Left hindlimb (tissue), 1 donor: Measurements from ENCODE around the gene METTL27.
"Not testable (repeated sequence)": the region's sequence is repeated elsewhere in the genome, so short reads cannot be mapped to it uniquely, and the experiment has no call there.

Source experiments
- DNase-seq: peaks from one replicate; pipeline ENCODE4 v3.0.0-alpha.2; 2018

The METTL27 gene, protein sequence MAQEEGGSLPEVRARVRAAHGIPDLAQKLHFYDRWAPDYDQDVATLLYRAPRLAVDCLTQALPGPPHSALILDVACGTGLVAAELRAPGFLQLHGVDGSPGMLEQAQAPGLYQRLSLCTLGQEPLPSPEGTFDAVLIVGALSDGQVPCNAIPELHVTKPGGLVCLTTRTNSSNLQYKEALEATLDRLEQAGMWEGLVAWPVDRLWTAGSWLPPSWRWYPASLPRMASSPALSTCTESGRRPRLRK

DNA sequence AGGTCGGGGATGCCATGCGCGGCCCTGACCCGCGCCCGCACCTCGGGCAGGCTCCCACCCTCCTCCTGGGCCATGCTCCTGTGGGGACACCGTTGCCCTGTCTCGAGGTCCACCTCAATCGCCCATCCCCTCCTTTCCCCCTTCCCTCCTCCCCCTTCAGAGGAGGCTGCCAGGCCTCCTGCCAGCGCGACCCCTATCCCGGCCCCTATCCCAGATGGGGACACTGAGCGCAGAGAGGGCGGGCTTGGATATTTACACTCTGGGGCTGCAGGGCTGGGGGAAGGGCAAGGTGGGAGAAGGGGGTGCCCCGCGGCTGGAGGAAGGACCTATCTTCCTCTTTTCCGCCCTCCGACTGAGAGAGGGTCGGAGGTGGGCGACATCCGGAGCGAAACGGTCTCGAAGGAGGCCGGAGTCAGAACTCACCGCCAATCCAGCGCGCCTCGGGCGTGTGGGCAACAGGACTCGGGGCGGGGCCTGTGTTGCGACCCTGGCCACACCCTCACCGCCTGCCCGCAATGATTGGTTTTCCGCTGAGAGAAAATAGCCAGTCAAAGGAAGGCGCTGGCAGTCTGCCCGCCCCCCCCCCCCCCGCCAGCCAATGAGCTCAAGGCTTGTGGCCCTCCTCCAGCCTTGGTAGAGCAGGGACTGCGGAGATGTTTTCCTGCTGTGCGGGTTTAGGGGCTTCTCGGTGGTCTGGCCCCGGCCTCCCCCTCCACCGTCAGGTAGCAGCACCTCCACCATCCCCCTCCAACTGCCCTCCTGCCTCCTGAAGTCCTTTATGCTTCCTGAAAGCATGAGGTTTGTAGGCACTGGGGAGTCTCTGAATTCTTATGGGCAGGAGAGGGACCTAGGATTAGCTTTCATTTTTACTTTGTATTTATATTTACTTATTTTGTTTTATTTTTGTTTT lies at the start of gene METTL27:
Gene METTL27, minus strand, starts transcription at position 450 of the 910 bp plus-strand sequence. Its CDS starts 376 bp downstream, at position 74.
- peak; percentile 96 for DNase-seq

DNA sequence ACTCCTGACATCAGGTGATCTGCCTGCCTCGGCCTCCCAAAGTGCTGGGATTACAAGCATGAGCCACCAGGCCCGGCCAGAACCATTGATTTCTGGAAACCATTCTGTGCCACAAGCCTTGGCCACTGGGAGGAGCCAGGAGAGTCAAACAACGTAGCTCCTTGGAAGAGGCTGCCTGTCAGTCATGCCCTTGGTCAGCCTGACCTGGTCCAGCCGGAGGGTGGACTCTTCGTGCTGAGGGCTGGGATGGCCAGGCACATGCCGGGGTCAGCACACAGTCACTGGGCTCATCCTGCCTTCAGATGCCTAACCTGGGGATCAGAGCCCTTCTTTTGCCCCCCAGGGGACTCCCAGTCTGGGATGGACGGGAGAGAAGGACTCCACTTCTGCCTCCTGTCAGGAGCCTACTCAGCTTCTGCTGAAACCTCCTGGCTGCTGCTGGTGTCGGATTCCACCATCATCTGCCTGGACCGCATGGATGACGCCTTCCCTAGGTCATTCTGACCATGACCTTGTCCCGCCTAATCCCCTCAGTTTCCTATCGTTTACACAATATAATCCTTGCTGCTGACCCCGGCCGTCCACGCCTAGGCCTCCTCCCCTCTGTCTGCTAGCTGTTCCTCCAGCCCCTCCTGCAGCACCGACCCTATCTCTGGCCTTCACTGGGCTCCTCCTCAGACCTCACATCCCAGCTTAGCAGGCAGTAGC lies 49.0 kb upstream of the METTL27 start:
- no peak for DNase-seq

DNA sequence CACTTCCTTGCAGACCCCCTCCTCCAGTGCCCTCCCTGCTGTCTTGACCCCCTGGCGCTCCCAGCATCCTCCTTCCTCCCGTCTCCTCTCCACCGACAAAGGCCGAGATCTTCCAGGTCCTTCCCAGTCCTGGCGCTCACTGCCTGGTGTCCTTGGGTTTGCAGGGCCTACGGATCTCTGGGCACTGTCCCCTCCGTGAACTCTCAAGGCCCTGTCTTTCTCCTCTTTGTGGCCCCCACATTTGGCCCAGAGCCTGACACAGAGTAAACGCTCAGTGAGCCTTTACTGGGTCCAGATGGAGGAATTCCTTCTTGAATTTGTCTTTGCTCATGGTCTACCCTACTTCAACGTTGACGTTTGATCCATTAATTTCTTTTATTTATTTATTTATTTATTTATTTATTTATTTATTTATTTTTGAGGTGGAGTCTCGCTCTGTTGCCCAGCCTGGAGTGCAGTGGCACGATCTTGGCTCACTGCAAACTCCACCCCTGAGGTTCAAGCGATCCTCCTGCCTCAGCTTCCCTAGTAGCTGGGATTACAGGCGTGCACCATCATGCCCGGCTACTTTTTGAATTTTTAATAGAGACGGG lies 48.3 kb upstream of the METTL27 start:
- DNase-seq = no peak

DNA sequence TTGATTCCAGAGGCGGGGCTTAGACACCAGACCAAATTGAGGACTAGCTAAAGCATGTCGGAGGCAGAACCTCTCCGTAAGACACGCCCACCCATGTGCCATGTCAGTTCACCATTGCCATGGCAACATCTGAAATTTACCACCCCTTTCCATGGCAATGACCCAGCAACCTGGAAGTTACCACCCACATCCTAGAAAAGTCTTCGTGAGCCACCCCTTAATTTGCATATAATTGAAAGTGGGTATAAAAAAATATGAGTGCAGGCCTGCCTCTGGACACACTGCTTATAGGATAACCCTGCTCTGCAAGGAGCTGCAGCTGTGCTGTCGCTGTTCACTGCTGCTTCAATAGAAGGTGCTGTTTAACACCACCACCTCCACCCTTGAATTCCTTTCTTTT lies 46.6 kb upstream of the METTL27 start:
- DNase-seq = peak; percentile 56

DNA sequence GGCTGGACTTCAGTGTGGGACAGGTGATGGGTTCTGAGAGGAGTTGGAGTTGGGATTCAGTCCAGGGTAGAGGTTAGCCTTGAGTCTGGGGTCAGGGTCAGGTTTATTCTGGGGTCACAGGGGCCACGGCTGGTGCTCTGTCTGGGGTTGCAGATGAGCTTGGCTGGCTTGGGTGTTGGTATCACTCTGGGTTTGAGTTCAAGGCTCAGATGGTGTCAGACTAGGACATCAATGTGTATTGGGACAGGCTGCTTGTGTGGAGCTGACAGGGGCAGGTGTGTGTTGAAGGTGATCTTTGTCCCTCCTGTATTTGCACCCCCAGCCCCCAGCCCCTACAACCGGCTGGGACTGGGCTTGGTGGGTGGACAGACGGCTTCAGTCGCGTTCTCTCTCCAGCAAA lies 45.4 kb upstream of the METTL27 start:
- DNase-seq = no peak

DNA sequence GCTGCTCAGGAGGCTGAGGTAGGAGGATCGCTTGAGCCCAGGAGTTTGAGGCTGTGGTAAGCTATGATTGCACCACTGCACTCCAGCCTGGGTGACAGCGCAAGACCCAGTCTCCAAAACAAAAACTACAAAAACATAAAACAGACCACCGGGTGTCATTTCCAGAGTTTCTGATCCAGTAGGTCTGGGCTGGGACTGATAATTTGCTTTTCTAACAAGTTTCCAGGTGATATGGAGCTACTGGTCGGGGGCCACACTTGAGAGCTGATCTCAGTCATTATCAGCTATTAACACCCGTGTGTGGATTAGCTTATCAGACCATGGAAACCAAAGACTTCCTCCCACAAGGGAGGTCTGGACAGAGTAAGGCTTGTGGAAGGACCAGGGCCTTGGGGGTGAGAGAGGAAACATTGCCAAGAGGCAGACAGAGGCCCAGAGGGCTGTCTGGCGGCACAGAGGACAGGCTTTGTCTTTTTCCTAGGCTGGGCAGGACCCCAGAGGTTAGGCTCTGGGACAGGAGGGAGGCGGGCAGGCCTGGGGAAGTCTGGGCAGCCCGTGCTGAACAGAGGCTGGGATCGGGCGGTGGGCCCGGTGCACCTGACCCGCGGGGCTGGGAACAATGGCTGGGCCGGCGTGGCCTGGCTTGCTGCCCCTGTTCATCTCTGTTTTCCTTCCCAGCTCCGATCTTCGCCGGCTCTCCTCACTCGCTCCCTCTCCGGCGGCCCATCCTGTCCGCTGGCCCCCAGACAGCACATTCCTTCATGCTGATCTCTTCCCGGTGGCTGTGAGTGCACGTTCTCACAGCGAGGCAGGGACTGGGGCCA lies 43.9 kb upstream of the METTL27 start:
- peak; percentile 87 for DNase-seq

DNA sequence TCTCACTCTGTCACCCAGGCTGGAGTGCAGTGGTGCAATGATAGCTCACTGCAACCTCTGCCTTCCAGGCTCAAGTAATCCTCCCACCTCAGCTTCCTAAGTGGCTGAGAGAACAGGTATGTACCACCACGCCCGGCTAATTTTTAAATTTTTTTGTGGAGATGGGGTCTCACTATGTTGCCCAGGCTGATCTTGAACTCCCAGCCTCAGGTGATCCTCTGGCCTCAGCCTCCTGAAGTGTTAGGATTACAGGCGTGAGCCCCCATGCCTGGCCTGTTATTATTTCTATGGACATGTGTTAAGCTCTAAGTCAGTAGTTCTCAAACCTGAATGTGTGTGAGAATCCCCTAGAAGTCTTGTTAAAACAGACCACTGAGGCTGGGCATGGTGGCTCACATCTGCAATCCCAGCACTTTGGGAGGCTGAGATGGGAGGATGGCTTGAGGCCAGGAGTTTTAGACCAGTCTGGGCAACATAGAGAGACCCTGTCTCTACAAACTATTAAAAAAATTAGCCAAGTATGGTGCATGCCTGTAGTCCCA lies 43.2 kb upstream of the METTL27 start:
- no peak for DNase-seq

DNA sequence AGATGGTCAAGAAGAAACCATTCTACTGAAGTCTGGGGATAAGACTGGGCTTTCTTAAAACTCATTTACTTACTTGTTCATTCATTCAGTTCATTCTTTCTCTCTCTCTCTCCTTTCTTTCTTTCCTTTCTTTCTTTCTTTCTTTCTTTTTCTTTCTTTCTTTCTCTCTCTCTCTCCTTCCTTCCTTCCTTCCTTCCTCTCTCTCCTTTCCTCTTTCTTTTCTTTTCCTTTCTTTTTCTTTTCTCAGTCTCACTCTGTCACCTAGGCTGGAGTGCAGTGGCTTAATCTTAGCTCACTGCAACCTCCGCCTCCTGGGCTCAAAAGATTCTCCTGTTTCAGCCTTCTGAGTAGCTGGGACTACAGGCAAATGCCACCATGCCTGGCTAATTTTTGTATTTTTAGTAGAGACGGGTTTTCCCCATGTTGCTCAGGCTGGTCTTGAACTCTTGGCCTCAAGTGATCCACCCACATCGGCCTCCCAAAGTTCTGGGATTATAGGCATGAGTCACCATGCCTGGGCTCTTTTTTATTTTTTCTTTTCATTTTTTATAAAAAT lies 42.6 kb upstream of the METTL27 start:
- DNase-seq = not testable (repeated sequence)

DNA sequence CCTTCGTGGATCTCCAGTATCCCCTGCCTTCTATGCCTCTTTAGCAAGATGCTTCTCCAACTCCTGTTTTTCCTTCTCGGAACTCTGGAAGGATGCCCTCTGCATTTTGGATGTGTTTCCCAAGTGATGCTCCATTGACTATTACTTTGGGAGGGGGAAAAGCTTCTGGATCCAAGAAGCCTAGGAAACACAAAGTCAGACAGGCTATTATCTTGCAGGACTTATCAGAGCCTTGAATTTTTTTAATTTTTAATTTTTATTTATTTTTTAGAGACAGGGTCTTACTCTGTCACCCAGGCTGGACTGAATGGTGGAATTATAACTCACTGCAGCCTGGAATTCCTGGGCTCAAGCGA lies 39.7 kb upstream of the METTL27 start:
- no peak for DNase-seq

DNA sequence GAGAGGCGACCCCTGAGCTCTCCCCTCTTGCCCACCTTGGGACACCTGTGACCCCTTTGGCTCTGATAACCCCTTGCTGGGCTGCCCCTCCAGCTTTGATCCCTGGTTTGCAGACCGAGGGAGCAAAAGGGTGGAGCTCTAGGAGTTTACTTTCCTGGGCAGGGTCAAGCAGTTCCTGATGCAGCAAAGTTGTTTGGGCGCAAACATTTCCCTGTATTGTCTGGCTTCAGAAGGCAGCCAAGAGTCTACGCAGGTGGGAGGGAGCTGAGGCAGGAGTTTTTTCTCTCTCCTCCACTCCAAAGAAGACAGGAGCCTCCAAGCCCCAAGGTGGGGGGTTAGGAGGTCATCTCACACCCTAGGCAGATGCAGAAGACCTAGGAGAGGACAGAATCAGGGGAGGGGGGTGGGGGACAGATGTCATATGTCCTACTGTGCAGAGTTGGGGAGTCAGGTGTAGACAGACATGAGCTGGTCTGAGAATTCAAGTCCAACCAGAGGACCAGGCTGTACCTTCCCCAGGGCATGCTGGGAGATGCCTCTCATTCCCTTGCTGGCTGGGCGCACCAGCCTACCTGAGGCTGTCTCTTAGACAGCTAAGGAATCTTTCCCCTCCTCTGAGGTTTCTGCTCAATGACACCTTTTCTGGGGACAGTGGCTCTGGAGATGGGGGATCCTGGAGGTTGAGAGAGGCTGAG lies 39.2 kb upstream of the METTL27 start:
- no peak for DNase-seq

DNA sequence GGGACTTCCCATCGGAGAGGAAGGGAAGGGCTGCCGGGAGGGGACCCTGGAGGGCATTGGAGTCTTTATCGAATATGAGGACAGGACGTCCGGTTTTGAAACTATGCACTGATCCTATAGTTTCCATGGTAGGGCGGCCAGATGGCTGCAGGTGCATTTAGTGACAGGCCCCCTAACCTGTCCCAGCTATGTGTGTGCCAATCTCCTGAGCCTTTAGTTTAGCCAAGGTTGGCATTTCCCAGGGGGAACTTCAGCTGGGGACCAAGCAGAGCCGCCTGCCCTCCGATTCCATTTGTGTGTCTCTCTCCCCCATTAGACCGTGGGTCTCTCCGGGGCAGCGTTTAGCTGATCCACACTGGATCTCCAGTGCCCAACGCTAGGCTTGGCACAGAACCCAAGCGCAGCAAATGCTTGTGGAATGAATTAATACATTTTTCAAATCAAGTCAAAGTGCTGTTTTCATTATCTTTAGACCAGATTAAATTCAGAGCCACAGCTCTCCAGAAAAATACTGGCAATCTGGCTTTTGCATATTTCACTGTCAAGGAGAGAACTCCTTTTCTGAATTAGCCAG lies 38.5 kb upstream of the METTL27 start:
- no peak for DNase-seq

DNA sequence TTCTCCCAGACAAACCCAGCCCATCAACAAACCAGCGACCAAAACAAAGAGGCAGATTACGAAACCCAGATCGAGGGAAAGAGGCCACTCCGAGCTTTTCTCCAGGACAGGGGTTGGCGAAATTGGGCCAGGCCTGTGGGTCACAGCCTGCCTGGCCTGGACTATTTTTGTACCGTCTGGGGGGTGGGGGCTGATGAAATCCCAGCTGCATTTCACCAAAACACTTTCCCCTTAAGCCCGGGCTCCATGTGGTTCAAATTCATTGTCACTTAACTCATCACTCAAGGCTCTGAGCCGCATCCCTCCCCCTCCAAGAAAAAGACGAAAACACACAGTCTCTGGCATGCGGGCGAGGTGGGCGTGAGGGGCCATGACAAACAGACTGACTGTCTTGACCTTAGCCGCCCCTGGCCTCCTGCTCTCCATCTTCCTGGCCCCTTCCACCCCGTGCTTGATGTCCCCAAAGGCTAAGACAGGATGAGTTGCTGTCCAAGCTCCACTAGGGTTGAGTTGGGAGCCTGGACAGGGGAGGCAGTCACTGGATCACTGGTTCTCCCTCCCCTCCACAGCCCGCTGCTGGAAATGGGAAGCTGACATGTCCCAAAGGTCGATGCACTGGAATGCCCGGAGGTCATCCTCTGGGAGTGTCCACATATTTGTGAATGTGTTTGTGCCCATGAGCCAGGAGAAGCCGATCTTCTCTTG lies 37.8 kb upstream of the METTL27 start:
- DNase-seq = no peak

DNA sequence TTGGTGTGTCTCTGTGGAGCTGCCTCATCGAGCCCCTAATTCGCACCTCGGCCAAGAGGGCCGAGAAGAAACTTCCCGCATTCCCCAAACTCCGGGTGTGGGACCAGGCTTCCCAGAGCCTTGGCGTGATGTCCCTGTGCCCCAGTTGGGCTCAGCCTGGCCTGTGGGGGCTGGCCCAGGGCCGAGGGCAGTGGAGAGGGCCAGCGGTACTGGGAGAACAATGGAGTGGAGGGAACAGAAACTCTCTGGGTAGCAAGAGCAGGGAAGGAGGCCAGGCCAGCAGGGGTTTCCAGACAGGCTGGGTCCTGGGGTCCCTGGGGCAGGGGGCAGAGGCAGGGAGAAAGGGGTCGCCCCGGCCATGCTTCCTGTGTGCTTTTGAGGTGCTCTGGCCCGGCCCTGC lies 34.7 kb upstream of the METTL27 start:
- DNase-seq = no peak

DNA sequence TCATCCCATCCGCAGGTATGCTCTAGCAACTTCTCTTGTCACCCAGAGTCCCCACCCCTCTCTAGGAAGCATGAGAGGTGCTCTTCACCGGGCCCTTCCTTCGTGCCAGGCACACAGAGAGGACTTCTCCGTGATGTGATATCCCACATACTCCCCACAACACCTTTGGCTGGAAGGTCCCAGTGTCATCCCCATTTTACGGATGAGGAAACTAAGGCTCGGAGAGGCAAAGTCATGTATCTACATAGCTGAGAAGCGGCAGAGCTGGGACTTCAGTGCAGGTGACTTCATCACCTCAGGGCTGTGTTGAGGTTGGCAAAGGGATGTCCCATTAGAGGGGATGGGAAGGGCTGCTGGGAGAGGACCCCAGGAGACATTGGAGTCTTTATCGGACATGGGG lies 34.0 kb upstream of the METTL27 start:
- no peak for DNase-seq

DNA sequence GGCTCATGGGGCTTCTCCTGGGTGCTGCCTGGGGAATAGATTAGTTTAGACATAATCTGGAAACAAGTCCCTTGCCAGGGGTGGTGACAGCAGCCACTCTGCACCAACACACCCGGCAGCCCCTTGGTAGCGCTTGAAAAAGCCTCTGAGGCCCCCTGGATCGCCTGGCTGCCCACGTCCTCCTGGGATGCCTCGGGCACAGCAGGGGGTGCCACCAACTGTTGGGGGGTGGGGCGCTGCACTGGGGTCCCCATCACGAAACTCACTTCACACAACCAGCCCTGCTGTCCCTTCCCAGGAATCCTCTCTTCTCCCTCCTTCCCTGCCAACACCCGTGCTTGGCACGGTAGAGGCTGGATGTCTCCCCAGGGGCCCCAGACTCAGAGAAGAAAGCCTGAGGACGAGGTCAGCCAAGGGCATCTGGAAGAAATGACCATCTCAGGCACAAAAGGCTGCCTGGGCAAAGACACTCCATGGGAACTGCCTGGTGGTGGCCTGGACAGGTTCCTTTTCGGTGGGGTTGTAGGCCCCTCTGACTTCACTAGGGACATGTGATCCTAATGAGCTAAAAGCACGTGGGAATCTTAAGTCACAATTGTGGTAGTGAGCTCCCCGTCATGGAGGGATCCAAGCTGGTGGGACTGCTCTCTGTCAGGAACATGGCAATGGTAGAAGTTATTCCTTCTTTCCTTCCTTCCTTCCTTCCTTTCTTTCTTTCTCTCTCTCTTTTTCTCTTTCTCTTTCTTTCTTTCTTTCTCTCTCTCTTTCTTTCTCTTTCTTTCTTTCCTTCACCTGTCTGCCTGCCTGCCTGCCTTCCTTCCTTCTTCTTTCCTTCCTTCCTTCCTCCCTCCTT lies 30.0 kb upstream of the METTL27 start:
- no peak for DNase-seq

DNA sequence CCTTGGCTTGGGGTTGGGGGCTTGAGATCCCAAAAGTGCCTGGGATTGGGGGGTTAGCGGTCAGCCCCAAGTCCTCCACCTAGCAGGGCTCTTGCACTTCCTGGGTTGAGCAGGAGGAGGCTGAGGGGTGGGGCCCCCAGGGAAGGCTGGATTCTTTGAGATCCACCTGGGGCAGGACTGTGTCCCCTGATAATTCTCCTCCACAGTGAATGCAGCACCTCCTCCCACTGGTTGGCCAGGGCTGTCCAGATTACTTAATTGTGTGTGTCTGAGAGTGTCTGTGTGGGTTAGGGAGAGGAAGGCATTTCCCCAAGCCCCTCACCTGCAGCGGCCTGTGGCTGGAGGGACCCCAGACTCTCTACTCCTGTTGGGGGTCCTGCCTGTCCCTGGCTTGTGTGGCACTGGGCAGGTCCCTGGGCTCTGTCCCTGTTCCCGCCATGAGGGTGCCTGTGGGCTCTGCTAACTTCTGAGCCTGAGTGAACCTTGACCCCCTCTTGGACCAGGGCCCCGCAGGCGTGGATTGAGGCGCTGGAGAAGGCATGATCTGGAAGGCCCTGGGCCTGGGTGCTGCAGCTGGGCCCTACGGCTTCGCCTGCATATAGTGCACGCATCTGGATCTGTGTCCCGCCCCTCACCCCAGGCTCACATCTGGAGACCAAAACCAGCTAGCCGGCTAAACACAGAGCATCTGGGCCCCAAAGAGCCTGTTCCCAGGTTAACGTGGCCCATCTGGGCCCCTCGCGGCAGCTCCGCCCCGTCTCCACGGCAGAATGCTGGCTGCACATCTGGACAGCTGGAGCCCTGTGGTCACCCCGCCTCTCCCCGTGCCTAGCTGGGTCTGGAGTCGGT lies 29.1 kb upstream of the METTL27 start:
- DNase-seq = peak; percentile 77

DNA sequence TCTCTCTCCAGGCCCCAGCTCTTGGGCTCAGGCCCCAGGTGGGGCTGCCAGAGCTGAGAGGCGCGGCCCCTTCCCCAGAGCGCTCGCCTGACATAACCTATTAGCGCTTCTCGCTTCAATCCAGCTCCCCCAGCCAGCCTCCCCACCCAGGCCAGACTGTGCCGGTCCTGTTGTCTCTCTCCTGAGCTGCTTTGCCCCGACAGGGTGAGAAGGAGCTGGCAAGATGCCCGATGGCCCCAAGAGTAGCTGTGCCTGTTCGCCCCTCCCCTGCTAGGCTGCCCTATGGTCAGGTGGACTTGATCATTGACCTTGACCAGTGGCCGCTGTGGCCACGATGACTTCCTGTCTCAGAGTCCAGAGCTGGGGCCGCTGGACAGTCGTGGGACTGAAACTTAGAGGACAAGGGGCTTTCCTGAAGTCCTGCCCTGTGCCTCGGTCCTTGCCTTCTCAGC lies 27.8 kb upstream of the METTL27 start:
- peak; percentile 66 for DNase-seq
